Esophagus muscularis mucosa (tissue), 4 donors: ENCODE measurements around the gene UBE2S.

Source experiments
- CTCF ChIP-seq, 3 experiments: fragments of 200-600 bp in 2 of 3; fragments of 450-650 bp in 1 of 3; sonication (generic) in 2 of 3; IDR thresholded peaks; one replicate each; pipeline ENCODE4 v1.5.1; 2017 to 2019; ENCODE audit warnings: antibody characterized with exemption in 3 of 3, mild to moderate bottlenecking in 2 of 3, moderate library complexity in 1 of 3
- EP300 ChIP-seq: sonication (generic); formaldehyde crosslinking; IDR thresholded peaks from one replicate; pipeline ENCODE4 v1.6.1; 2017; ENCODE audit warnings: antibody characterized with exemption
- POLR2A ChIP-seq: fragments of 450-650 bp; IDR thresholded peaks from one replicate; pipeline ENCODE4 v1.6.1; 2017; ENCODE audit warnings: antibody characterized with exemption, moderate library complexity, mild to moderate bottlenecking, low read depth

DNA sequence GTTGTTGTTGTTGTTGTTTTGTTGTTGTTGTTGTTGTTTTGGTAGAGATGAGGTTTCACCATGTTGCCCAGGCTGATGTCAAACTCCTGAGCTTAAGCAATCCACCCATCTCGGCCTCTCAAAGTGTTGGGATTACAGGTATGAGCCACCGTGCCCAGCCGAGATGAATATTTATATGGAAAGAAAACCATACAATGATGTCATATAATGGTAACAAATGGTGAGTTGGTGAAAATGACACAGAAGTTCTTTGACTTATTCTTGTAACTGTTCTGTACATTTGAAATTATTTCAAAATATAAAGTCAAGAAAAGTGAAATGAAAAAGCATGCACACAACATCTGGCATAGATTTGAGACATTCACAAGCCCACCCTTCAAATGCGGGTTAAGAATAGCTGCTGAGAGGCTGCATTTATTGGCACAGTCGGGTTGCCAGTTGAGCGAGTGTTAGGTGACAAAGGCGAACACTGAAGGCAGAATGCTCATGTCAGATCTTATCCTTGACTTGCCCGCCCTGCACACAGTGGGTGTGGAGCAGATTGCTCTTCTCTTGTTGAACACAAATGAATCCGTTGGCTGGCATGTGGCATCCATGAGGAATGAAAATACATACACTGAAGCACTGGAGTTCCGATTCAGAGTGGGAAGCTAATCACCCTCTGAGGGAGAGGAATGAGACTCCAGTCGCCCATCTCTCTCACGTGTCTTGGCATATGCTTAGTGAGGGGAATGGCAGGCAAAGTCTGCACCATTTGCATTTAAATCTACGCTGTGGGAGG is 15.8 kb upstream of the UBE2S start:
- TF ChIP-seq CTCF (IDR thresholded peaks at IDR 0.05): no peak
- TF ChIP-seq POLR2A: no peak
- no peak for TF ChIP-seq EP300
